Measurements from ENCODE around the gene GPAM. TPM values are rescaled to one million over a fixed set of nuclear protein-coding genes. Genes with fewer than 3 reads are reported as not detected.
"Not testable (repeated sequence)": the region's sequence is repeated elsewhere in the genome, so short reads cannot be mapped to it uniquely, and the experiment has no call there.

Gene GPAM
- total and polyA plus RNA-seq, 2 donors (not counting 1 experiment from before 2014, with no cell fraction given), result 2.6 to 8.2 TPM

- H3K9me3 ChIP-seq (ENCODE audit: control extremely low read depth in 1 of 3, control insufficient read depth in 2 of 3, insufficient read depth in 1 of 3, low read length in 2 of 3); H3K4me1 ChIP-seq (ENCODE audit: control insufficient read depth in 2 of 2, insufficient read depth in 2 of 2, low read length in 2 of 2); intact Hi-C loops (cut with micrococcal nuclease); H3K27me3 ChIP-seq (replicated peaks in 1 of 4; ENCODE audit: control extremely low read depth in 1 of 4, control insufficient read depth in 3 of 4, insufficient read depth in 4 of 4, low read length in 3 of 4); H3K4me3 Mint-ChIP-seq; H4K20me1 ChIP-seq (ENCODE audit: control insufficient read depth, insufficient read depth, low read length, poor library complexity, severe bottlenecking); CTCF ChIA-PET; DNase-seq; H3K4me2 ChIP-seq (replicated peaks; ENCODE audit: low read depth, low read length, poor library complexity, severe bottlenecking); H3K9me3 Mint-ChIP-seq (ENCODE audit: insufficient read depth); H3K27ac ChIP-seq (ENCODE audit: low read length in 2 of 2); H3K27ac Mint-ChIP-seq; ATAC-seq (ENCODE audit: low read depth); H3K79me2 ChIP-seq (ENCODE audit: control insufficient read depth, insufficient read depth, low read length); H2AFZ ChIP-seq (ENCODE audit: insufficient read depth, low read depth, low read length, poor library complexity, severe bottlenecking); H3K27me3 Mint-ChIP-seq; H3K4me3 ChIP-seq (ENCODE audit: control extremely low read depth in 1 of 5, extremely low read depth in 1 of 5, insufficient read depth in 1 of 5, low read depth in 2 of 5, low read length in 4 of 5); H3K4me1 Mint-ChIP-seq; H3K9ac ChIP-seq (ENCODE audit: low read length); POLR2A ChIA-PET; H3K36me3 ChIP-seq (replicated peaks in 1 of 2; ENCODE audit: control extremely low read depth in 1 of 2, control insufficient read depth in 1 of 2, extremely low read depth in 1 of 2, insufficient read depth in 2 of 2, low read length in 1 of 2): not testable (repeated sequence)
- no CpG with 5 or more reads among the region's 2 CpGs for WGBS (ENCODE audit: insufficient coverage)
Measured at GRCh38 chr10:112197662-112198061, 14.1 kb upstream of the GPAM start.

- Histone ChIP-seq H3K9me3 (ENCODE audit: control extremely low read depth in 1 of 3, control insufficient read depth in 2 of 3, insufficient read depth in 1 of 3, low read length in 2 of 3) (no peaks in the 10 kb centered on the region), H3K4me1 (ENCODE audit: control insufficient read depth in 2 of 2, insufficient read depth in 2 of 2, low read length in 2 of 2) (no peaks in the 10 kb centered on the region), H3K4me3 (ENCODE audit: control extremely low read depth in 1 of 5, extremely low read depth in 1 of 5, insufficient read depth in 1 of 5, low read depth in 2 of 5, low read length in 4 of 5) (no peak overlapping the region), H3K9ac (ENCODE audit: low read length) (no peak overlapping the region), H3K79me2 (ENCODE audit: control insufficient read depth, insufficient read depth, low read length) (no peaks in the 10 kb centered on the region), H3K4me2 (replicated peaks; ENCODE audit: low read depth, low read length, poor library complexity, severe bottlenecking) (no peak overlapping the region), H2AFZ (ENCODE audit: insufficient read depth, low read depth, low read length, poor library complexity, severe bottlenecking) (no peak overlapping the region), H4K20me1 (ENCODE audit: control insufficient read depth, insufficient read depth, low read length, poor library complexity, severe bottlenecking) (no peaks in the 10 kb centered on the region), H3K36me3 (replicated peaks in 1 of 2; ENCODE audit: control extremely low read depth in 1 of 2, control insufficient read depth in 1 of 2, extremely low read depth in 1 of 2, insufficient read depth in 2 of 2, low read length in 1 of 2) (no peaks in the 10 kb centered on the region), H3K27ac (ENCODE audit: low read length in 2 of 2) (no peak overlapping the region), H3K27me3 (replicated peaks in 1 of 4; ENCODE audit: control extremely low read depth in 1 of 4, control insufficient read depth in 3 of 4, insufficient read depth in 4 of 4, low read length in 3 of 4) (no peaks in the 10 kb centered on the region)
- no peaks in the 10 kb centered on the region for H3K4me1 Mint-ChIP-seq
- intact Hi-C loops (cut with micrococcal nuclease), result no loop called here
- no peak overlapping the region for H3K27ac Mint-ChIP-seq
- TF ChIP-seq EZH2 (IDR thresholded peaks at IDR 0.05; ENCODE audit: borderline replicate concordance, insufficient read depth, low read depth, low read length, poor library complexity, severe bottlenecking), result no peak
- WGBS (ENCODE audit: insufficient coverage), result 88% methylated on average over 6 of the region's 7 CpGs
- H3K9me3 Mint-ChIP-seq (ENCODE audit: insufficient read depth), result no peaks in the 10 kb centered on the region
- no peak overlapping the region for H3K4me3 Mint-ChIP-seq
- ChIA-PET CTCF (no interaction called here), POLR2A (no interaction called here)
- no peaks in the 10 kb centered on the region for H3K27me3 Mint-ChIP-seq
- DNase-seq (no peak), ATAC-seq (ENCODE audit: low read depth) (no peak)
Measured at GRCh38 chr10:112195224-112195623, 11.7 kb upstream of the GPAM start.
